ENCODE measurements around the gene BROX.
A peak's percentile ranks its signal among the peaks of the same experiment; 100 is the strongest.

BROX gene

DNA sequence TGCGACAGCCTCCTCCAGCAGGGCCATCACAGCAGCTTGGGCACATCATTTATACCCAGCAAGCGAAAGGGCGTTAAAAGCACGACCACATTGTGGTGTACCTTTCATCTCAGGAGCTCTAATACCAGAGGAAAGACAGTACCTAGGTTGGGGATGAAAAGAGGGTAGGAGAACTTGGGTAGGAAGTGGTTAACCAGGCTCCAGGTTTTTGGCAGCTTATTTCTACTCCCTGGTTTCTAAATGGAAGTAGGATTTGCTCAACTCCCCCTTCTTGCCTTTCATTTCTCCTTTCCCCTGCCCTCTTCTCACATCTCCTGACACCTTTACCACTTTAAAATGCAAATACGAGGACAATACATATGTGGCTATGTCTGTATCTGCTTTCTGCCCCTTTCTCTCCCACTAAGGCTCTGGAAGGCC lies 54.8 kb downstream of the BROX start:
- no peak overlapping the region for H3K4me3 ChIP-seq (ENCODE audit: low read depth, low read length)
- TF ChIP-seq, protein P1, sequence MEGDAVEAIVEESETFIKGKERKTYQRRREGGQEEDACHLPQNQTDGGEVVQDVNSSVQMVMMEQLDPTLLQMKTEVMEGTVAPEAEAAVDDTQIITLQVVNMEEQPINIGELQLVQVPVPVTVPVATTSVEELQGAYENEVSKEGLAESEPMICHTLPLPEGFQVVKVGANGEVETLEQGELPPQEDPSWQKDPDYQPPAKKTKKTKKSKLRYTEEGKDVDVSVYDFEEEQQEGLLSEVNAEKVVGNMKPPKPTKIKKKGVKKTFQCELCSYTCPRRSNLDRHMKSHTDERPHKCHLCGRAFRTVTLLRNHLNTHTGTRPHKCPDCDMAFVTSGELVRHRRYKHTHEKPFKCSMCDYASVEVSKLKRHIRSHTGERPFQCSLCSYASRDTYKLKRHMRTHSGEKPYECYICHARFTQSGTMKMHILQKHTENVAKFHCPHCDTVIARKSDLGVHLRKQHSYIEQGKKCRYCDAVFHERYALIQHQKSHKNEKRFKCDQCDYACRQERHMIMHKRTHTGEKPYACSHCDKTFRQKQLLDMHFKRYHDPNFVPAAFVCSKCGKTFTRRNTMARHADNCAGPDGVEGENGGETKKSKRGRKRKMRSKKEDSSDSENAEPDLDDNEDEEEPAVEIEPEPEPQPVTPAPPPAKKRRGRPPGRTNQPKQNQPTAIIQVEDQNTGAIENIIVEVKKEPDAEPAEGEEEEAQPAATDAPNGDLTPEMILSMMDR (IDR thresholded peaks at IDR 0.05; ENCODE audit: borderline replicate concordance, insufficient read depth, low read depth, low read length): no peak

DNA sequence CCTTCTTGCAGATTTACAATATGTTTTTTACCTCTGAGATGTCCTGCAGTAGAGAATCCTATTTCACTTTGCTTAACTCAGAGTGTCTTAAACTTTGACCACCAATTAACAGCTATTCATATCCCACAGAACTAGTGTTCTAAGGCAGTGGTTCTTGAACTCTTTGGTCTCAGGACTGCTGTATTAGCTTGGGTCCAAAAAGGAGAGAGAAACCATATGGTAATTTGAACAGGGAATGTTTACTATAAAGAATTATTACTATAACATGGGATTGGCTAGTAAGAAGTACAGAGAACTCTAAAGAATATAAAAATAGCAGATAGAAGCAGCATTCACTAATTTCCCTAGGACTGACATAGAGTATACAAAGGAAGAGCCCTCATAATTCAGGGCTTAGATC lies 56.2 kb downstream of the BROX start:
- no peak overlapping the region for H3K4me3 ChIP-seq (ENCODE audit: low read depth, low read length)
- TF ChIP-seq, protein P1 (IDR thresholded peaks at IDR 0.05; ENCODE audit: borderline replicate concordance, insufficient read depth, low read depth, low read length): no peak

DNA sequence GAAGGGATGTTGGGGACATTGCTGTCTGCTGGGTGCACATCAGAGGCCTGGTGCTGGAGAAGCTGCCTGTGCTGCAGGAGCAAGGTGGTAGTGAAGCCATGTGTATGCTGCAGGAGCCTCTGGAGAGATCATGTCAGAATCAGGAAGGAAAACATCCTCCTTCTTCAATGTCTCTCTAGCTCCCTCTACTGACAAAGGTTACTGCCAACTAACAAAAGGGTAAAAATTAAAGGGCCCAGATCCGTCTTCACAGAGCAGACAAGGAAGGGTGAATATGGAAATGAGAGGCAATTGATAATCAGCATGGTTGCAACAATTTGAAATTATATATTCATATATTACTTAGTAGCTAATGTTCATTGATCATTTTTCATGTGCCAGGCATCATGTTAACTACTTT lies 56.8 kb downstream of the BROX start:
- TF ChIP-seq, protein P1 (IDR thresholded peaks at IDR 0.05; ENCODE audit: borderline replicate concordance, insufficient read depth, low read depth, low read length): 0 out of 2 replicates have a peak, but pooled peaks have one; percentile 8
- no peak overlapping the region for H3K4me3 ChIP-seq (ENCODE audit: low read depth, low read length)

DNA sequence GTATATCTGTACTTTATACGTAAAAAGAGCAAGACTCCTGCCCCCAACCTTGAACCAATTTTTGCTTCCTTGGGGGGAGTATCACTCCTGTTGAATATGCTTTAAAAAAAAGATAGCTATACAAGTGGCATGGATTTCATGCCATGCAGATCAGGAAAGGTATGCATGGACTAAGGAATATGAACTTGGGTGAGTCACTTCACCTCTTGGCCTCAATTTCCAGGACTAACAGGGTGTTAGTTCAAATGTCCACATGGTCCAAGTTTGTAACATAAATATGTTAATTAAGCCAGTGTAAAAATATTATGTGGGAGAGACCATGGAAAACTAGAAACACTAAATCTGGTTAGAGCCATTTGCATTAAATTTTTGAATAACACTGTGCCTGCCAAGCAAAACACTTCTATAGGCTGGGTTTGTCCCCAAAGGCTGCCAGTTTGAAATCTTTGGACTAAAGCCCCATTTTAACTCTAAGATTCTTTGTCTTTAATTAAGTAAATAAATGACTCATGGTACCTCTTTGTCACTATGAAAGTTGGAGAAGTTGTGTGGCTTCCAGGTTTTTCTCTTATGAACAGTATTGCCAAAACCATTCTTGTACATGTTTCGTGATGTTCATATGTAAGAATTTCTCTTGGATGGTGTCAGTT lies 57.7 kb downstream of the BROX start:
- TF ChIP-seq, protein P1 (IDR thresholded peaks at IDR 0.05; ENCODE audit: borderline replicate concordance, insufficient read depth, low read depth, low read length): no peak
- H3K4me3 ChIP-seq (ENCODE audit: low read depth, low read length): no peak overlapping the region

DNA sequence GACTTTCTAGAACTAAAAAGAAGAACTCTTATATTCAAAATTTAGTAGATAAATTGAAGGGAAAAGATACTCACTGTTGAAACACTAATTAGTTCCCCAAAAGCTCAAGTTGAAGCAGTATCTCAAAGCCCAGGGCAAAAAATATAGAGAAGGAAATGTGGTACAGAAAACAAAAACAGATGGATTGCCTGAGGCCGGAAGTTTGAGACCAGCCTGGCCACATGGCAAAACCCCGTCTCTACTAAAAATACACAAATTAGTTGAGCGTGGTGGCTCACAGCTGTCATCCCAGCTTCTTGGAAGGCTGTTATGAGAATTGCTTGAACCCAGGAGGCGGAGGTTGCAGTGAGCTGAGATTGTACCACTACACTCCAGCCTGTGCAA lies 60.6 kb downstream of the BROX start:
- H3K4me3 ChIP-seq (ENCODE audit: low read depth, low read length): no peak overlapping the region
- TF ChIP-seq, protein P1 (IDR thresholded peaks at IDR 0.05; ENCODE audit: borderline replicate concordance, insufficient read depth, low read depth, low read length): no peak

DNA sequence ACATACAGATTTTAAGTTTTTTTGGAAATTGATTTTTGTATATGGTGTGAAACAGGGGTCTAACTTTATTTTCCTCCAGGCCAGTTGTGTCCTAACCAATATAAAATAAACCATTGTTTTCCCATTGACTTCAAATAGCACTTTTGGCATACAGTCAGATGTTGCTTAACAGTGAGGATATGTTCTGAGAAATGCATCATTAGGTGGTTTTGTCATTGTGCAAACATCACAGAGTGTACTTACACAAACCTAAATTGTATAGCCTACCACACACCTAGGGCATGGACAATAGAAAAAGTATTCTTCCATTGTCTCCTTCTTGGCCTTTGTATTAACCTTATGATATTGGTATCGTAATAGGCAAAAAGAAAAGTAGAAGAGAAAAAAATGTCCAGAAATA lies 65.1 kb downstream of the BROX start:
- TF ChIP-seq, protein P1 (IDR thresholded peaks at IDR 0.05; ENCODE audit: borderline replicate concordance, insufficient read depth, low read depth, low read length): no peak
- H3K4me3 ChIP-seq (ENCODE audit: low read depth, low read length): no peak overlapping the region

DNA sequence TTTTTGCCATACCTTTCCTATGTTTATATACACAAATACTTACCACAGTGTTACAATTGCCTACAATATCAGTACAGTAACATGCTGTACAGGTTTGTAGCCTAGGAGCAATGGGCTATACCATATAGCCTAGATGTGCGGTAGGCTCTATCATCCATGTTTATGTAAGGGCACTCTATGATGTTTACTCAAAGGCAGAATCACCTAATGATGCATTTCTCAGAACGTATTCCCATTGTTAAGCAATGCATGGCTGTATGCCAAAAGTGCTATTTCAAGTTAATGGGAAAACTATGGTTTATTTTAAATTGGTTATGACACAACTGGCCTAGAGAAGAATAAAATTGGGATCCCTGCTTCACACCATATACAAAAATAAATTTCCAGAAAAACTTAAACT lies 65.6 kb downstream of the BROX start:
- TF ChIP-seq, protein P1 (IDR thresholded peaks at IDR 0.05; ENCODE audit: borderline replicate concordance, insufficient read depth, low read depth, low read length): no peak
- no peak overlapping the region for H3K4me3 ChIP-seq (ENCODE audit: low read depth, low read length)
